Stimulated activated CD4-positive, alpha-beta T cell treated with anti-CD3 and anti-CD28 coated beads, Interleukin-1b, Interleukin-23, amount 100 ng/mL, for 48 hours (primary cell): ENCODE measurements around the gene CIAO2A.
A peak's percentile ranks its signal among the peaks of the same experiment; 100 is the strongest.
"Not testable (repeated sequence)": the region's sequence is repeated elsewhere in the genome, so short reads cannot be mapped to it uniquely, and the experiment has no call there.

ENCODE experiments used
- DNase-seq: peaks from one replicate; pipeline ENCODE4 v3.0.0-alpha.2; 2020

The CIAO2A gene

GRCh38 chr15:64111679-64112050 is 18.0 kb upstream of the CIAO2A start:
- no peak for DNase-seq

GRCh38 chr15:64110950-64111678 is 17.5 kb upstream of the CIAO2A start:
- no peak for DNase-seq

- DNase-seq = not testable (repeated sequence)
Observed at GRCh38 chr15:64110108-64110701, 16.6 kb upstream of the CIAO2A start.

- no peak for DNase-seq
Observed at GRCh38 chr15:64107337-64107736, 13.7 kb upstream of the CIAO2A start.

GRCh38 chr15:64105113-64105704 is 11.6 kb upstream of the CIAO2A start:
- DNase-seq = no peak

GRCh38 chr15:64102497-64102896 is 8.9 kb upstream of the CIAO2A start:
- no peak for DNase-seq

- DNase-seq = no peak
Observed at GRCh38 chr15:64100958-64101357, 7.3 kb upstream of the CIAO2A start.

GRCh38 chr15:64099379-64099778 is 5.7 kb upstream of the CIAO2A start:
- DNase-seq = no peak

GRCh38 chr15:64096668-64097384 is 3.2 kb upstream of the CIAO2A start:
- no peak for DNase-seq

- peak; percentile 96 for DNase-seq
Observed at GRCh38 chr15:64095795-64096667, 2.4 kb upstream of the CIAO2A start, which contains the start of gene SNX1. TSS of gene SNX1 (plus strand) at chr15:64095982. CDS start at chr15:64096014, 32 bp downstream.

GRCh38 chr15:64095431-64095794 is 1.8 kb upstream of the CIAO2A start:
- no peak for DNase-seq

- DNase-seq = peak; percentile 46
Observed at GRCh38 chr15:64092864-64093626, 593 bp downstream of the CIAO2A start.

GRCh38 chr15:64092075-64092820 is 1.4 kb downstream of the CIAO2A start:
- no peak for DNase-seq

- DNase-seq = no peak
Observed at GRCh38 chr15:64090527-64090926, 3.1 kb downstream of the CIAO2A start.

- no peak for DNase-seq
Observed at GRCh38 chr15:64089543-64090280, 3.9 kb downstream of the CIAO2A start.

- DNase-seq = no peak
Observed at GRCh38 chr15:64082757-64083156, 10.9 kb downstream of the CIAO2A start.

- not testable (repeated sequence) for DNase-seq
Observed at GRCh38 chr15:64073496-64073895, 20.1 kb downstream of the CIAO2A start.

GRCh38 chr15:64072812-64073211 is 20.8 kb downstream of the CIAO2A start:
- DNase-seq = no peak

- no peak for DNase-seq
Observed at GRCh38 chr15:64071931-64072765, 21.5 kb downstream of the CIAO2A start.
